NCI-H2196 treated with DMSO at 0.1 percent for 48 hours (cell line): Measurements from ENCODE around the gene ALS2.

Experiments
- DNase-seq: peaks from one replicate; lab custom pipeline; 2025; ENCODE audit not compliant: unreplicated experiment; lab: John Stamatoyannopoulos, UW

Gene ALS2

GRCh38 chr2:201758234-201758633, 22.5 kb downstream of the ALS2 start:
- no peak for DNase-seq

GRCh38 chr2:201754717-201755415, 25.9 kb downstream of the ALS2 start:
- DNase-seq = no peak

GRCh38 chr2:201751566-201751965, 29.2 kb downstream of the ALS2 start:
- no peak for DNase-seq

- DNase-seq = no peak
These were observed 34.2 kb downstream of the ALS2 start for GRCh38 chr2:201746551-201746950.

GRCh38 chr2:201735486-201735885, 45.2 kb downstream of the ALS2 start:
- DNase-seq = no peak

GRCh38 chr2:201734111-201734510, 46.6 kb downstream of the ALS2 start:
- no peak for DNase-seq

GRCh38 chr2:201733544-201733943, 47.2 kb downstream of the ALS2 start:
- no peak for DNase-seq

- DNase-seq = no peak
These were observed 50.0 kb downstream of the ALS2 start for GRCh38 chr2:201730651-201731285.

- no peak for DNase-seq
These were observed 65.3 kb downstream of the ALS2 start for GRCh38 chr2:201715459-201715858.

- no peak for DNase-seq
These were observed 68.0 kb downstream of the ALS2 start for GRCh38 chr2:201712726-201713125.

- DNase-seq = no peak
These were observed 71.0 kb downstream of the ALS2 start for GRCh38 chr2:201709747-201710146.

- DNase-seq = no peak
These were observed 71.7 kb downstream of the ALS2 start for GRCh38 chr2:201709049-201709448.

GRCh38 chr2:201707753-201708152, 73.0 kb downstream of the ALS2 start:
- no peak for DNase-seq

GRCh38 chr2:201707142-201707541, 73.6 kb downstream of the ALS2 start:
- DNase-seq = no peak

- no peak for DNase-seq
These were observed 76.2 kb downstream of the ALS2 start for GRCh38 chr2:201704536-201704935.

GRCh38 chr2:201701646-201702045, 79.1 kb downstream of the ALS2 start:
- no peak for DNase-seq

GRCh38 chr2:201699416-201699815, 81.3 kb downstream of the ALS2 start:
- no peak for DNase-seq

- DNase-seq = no peak
These were observed 82.0 kb downstream of the ALS2 start, which contains the start of gene MPP4 for GRCh38 chr2:201698588-201699226. TSS of gene MPP4 (minus strand) at chr2:201698644. CDS start at chr2:201693954, 4,690 bp downstream.

GRCh38 chr2:201697899-201698298, 82.8 kb downstream of the ALS2 start:
- DNase-seq = no peak

- no peak for DNase-seq
These were observed 84.5 kb downstream of the ALS2 start for GRCh38 chr2:201696151-201696659.

GRCh38 chr2:201685156-201685555, 95.6 kb downstream of the ALS2 start:
- DNase-seq = no peak

GRCh38 chr2:201680743-201681142, 100.0 kb downstream of the ALS2 start:
- DNase-seq = no peak
